Left forelimb (tissue), 1 donor: ENCODE results near the gene BEGAIN.

Experiments
- DNase-seq: peaks from one replicate; pipeline ENCODE4 v3.0.0-alpha.2; 2018; ENCODE audit warnings: low spot score

Gene BEGAIN

GRCh38 chr14:100581228-100582145 lies 5.7 kb downstream of the BEGAIN start:
- DNase-seq, result peak; percentile 46

GRCh38 chr14:100580316-100581227 lies 6.6 kb downstream of the BEGAIN start:
- peak; percentile 8 for DNase-seq

- DNase-seq, result no peak
These were observed 8.7 kb downstream of the BEGAIN start for GRCh38 chr14:100578552-100578951.

- peak; percentile 57 for DNase-seq
These were observed 9.2 kb downstream of the BEGAIN start for GRCh38 chr14:100577986-100578431.

GRCh38 chr14:100577321-100577985 lies 9.8 kb downstream of the BEGAIN start:
- peak; percentile 33 for DNase-seq

- DNase-seq, result no peak
These were observed 10.8 kb downstream of the BEGAIN start for GRCh38 chr14:100576091-100577085.

- no peak for DNase-seq
These were observed 11.8 kb downstream of the BEGAIN start for GRCh38 chr14:100575266-100575995.

- no peak for DNase-seq
These were observed 12.6 kb downstream of the BEGAIN start for GRCh38 chr14:100574642-100575031.

GRCh38 chr14:100573757-100574641 lies 13.2 kb downstream of the BEGAIN start:
- no peak for DNase-seq

- no peak for DNase-seq
These were observed 14.0 kb downstream of the BEGAIN start for GRCh38 chr14:100573002-100573756.

GRCh38 chr14:100572543-100572942 lies 14.7 kb downstream of the BEGAIN start:
- no peak for DNase-seq

- no peak for DNase-seq
These were observed 15.4 kb downstream of the BEGAIN start for GRCh38 chr14:100571837-100572236.

GRCh38 chr14:100570726-100571454 lies 16.3 kb downstream of the BEGAIN start:
- no peak for DNase-seq

GRCh38 chr14:100569734-100570286 lies 17.4 kb downstream of the BEGAIN start:
- DNase-seq, result no peak

GRCh38 chr14:100568998-100569733 lies 18.1 kb downstream of the BEGAIN start:
- DNase-seq, result no peak

- no peak for DNase-seq
These were observed 18.8 kb downstream of the BEGAIN start for GRCh38 chr14:100568164-100568997.
